OCI-LY1 (cell line): ENCODE measurements around the gene PPP5C.

Experiments
- H2AFZ ChIP-seq: fragments of 200-600 bp; sonication (generic), shearing (Covaris generic); 2 replicates; pipeline ENCODE4 v1.6.0; 2014; ENCODE audit warnings: antibody characterized with exemption, mild to moderate bottlenecking, low read length
- H3F3A ChIP-seq: fragments of 200-600 bp; sonication (generic), shearing (Covaris generic); 2 replicates; pipeline ENCODE4 v1.6.0; 2014; ENCODE audit warnings: mild to moderate bottlenecking, antibody characterized with exemption, low read length, moderate library complexity; ENCODE audit not compliant: insufficient read depth
- H3K27ac ChIP-seq: fragments of 200-600 bp; sonication (generic); 2 replicates; pipeline ENCODE4 v1.5.1; 2014; ENCODE audit warnings: low read length, mixed run types, mild to moderate bottlenecking, low read depth; ENCODE audit not compliant: poor library complexity, severe bottlenecking
- H3K27me3 ChIP-seq: fragments of 200-600 bp; sonication (generic); 2 replicates; pipeline ENCODE4 v1.6.0; 2014; ENCODE audit warnings: antibody characterized with exemption, mild to moderate bottlenecking, low read length, moderate library complexity; ENCODE audit not compliant: insufficient read depth
- H3K36me3 ChIP-seq: fragments of 200-600 bp; sonication (generic); 2 replicates; pipeline ENCODE4 v1.6.1; 2014; ENCODE audit warnings: mild to moderate bottlenecking, antibody characterized with exemption, low read length, moderate library complexity, mixed read lengths; ENCODE audit not compliant: insufficient read depth
- H3K4me1 ChIP-seq: fragments of 200-600 bp; sonication (generic); 2 replicates; pipeline ENCODE4 v1.5.1; 2014; ENCODE audit warnings: mild to moderate bottlenecking, low read length, moderate library complexity; ENCODE audit not compliant: insufficient read depth, severe bottlenecking
- H3K4me2 ChIP-seq: fragments of 200-600 bp; sonication (generic), shearing (Covaris generic); 2 replicates; pipeline ENCODE4 v1.6.1; 2014; ENCODE audit warnings: low read length
- H3K4me3 ChIP-seq: fragments of 200-600 bp; sonication (generic); 2 replicates; pipeline ENCODE4 v1.5.1; 2014; ENCODE audit warnings: low read length, low read depth, mild to moderate bottlenecking, mixed read lengths; ENCODE audit not compliant: poor library complexity, severe bottlenecking
- H3K79me2 ChIP-seq: fragments of 200-600 bp; shearing (Covaris generic); 2 replicates; pipeline ENCODE4 v1.6.1; 2016; ENCODE audit warnings: mixed run types, low read length, mixed read lengths; ENCODE audit not compliant: insufficient read depth
- H3K9ac ChIP-seq: fragments of 200-600 bp; sonication (generic), shearing (Covaris generic); 2 replicates; pipeline ENCODE4 v1.6.1; 2014; ENCODE audit warnings: mild to moderate bottlenecking, low read length, mixed read lengths
- H3K9me2 ChIP-seq: fragments of 200-600 bp; sonication (generic), shearing (Covaris generic); 2 replicates; pipeline ENCODE4 v1.6.1; 2014; ENCODE audit warnings: low read depth, mild to moderate bottlenecking, low read length, mixed read lengths
- H3K9me3 ChIP-seq: fragments of 200-600 bp; shearing (Covaris generic); 2 replicates; pipeline ENCODE4 v1.6.1; 2014; ENCODE audit warnings: low read length, mixed read lengths
- H4K20me1 ChIP-seq: fragments of 200-600 bp; sonication (generic), shearing (Covaris generic); 2 replicates; pipeline ENCODE4 v1.6.0; 2016; ENCODE audit warnings: mild to moderate bottlenecking, low read length; ENCODE audit not compliant: insufficient read depth
- CTCF ChIP-seq: fragments of 200-600 bp; sonication (generic), shearing (Covaris generic); IDR thresholded peaks from 2 replicates; pipeline ENCODE4 v1.5.1; 2017; ENCODE audit warnings: mild to moderate bottlenecking, antibody characterized with exemption, low read length, moderate library complexity, mixed read lengths
- EZH2 ChIP-seq: fragments of 200-600 bp; sonication (generic), shearing (Covaris generic); IDR thresholded peaks from 2 replicates; pipeline ENCODE4 v1.8.0; 2017; ENCODE audit warnings: borderline replicate concordance, mixed run types, mild to moderate bottlenecking, antibody characterized with exemption, low read length, moderate library complexity, mixed read lengths

The PPP5C gene

GRCh38 chr19:46330319-46330918 lies 16.5 kb upstream of the PPP5C start:
- H3K79me2 ChIP-seq: no peaks in the 10 kb centered on the region
- H3K36me3 ChIP-seq: no peaks in the 10 kb centered on the region; the same call in 1 of the 2 replicates
- H3K27me3 ChIP-seq: no peaks in the 10 kb centered on the region; the same call in 1 of the 2 replicates
- H3K4me3 ChIP-seq: no peak overlapping the region
- no peak overlapping the region for H2AFZ ChIP-seq
- no peak overlapping the region for H3K9ac ChIP-seq
- H3K27ac ChIP-seq: no peak overlapping the region
- no peaks in the 10 kb centered on the region for H4K20me1 ChIP-seq
- H3K4me2 ChIP-seq: no peak overlapping the region
- TF ChIP-seq EZH2 (no peak), CTCF (no peak)
- H3F3A ChIP-seq: no peaks in the 10 kb centered on the region
- H3K4me1 ChIP-seq: no peaks in the 10 kb centered on the region
- no peaks in the 10 kb centered on the region for H3K9me2 ChIP-seq
- peaks cover 4% of the 10 kb centered on the region; the same call in 1 of the 2 replicates for H3K9me3 ChIP-seq

- Histone ChIP-seq H3K9me3 (no peaks in the 10 kb centered on the region), H3K4me3 (no peak overlapping the region), H3K27ac (no peak overlapping the region), H3K79me2 (no peaks in the 10 kb centered on the region), H2AFZ (no peak overlapping the region), H3F3A (no peaks in the 10 kb centered on the region), H3K4me2 (no peak overlapping the region), H3K27me3 (no peaks in the 10 kb centered on the region; the same call in none of the 2 replicates), H3K9ac (no peak overlapping the region), H3K9me2 (no peaks in the 10 kb centered on the region), H4K20me1 (no peaks in the 10 kb centered on the region), H3K36me3 (no peaks in the 10 kb centered on the region), H3K4me1 (no peaks in the 10 kb centered on the region)
- no peak for TF ChIP-seq EZH2
- TF ChIP-seq CTCF: no peak
Observed at GRCh38 chr19:46337487-46337886, 9.4 kb upstream of the PPP5C start.

- Histone ChIP-seq H3K9ac (no peak overlapping the region), H3K27ac (no peak overlapping the region), H3K27me3 (no peaks in the 10 kb centered on the region; the same call in none of the 2 replicates), H3F3A (no peaks in the 10 kb centered on the region), H3K9me2 (no peaks in the 10 kb centered on the region), H3K79me2 (no peaks in the 10 kb centered on the region), H3K9me3 (no peaks in the 10 kb centered on the region), H3K4me1 (no peaks in the 10 kb centered on the region), H2AFZ (no peak overlapping the region), H4K20me1 (no peaks in the 10 kb centered on the region), H3K4me3 (no peak overlapping the region), H3K36me3 (no peaks in the 10 kb centered on the region), H3K4me2 (no peak overlapping the region)
- no peak for TF ChIP-seq CTCF
- TF ChIP-seq EZH2: no peak
Observed at GRCh38 chr19:46339446-46339845, 7.4 kb upstream of the PPP5C start.
